ENCODE data around the gene EML2. TPM values are rescaled to one million over a fixed set of nuclear protein-coding genes. Genes with fewer than 3 reads are reported as not detected.

EML2 gene
- total RNA-seq, 1 donor from 2014 or later = 15.1 TPM

DNA sequence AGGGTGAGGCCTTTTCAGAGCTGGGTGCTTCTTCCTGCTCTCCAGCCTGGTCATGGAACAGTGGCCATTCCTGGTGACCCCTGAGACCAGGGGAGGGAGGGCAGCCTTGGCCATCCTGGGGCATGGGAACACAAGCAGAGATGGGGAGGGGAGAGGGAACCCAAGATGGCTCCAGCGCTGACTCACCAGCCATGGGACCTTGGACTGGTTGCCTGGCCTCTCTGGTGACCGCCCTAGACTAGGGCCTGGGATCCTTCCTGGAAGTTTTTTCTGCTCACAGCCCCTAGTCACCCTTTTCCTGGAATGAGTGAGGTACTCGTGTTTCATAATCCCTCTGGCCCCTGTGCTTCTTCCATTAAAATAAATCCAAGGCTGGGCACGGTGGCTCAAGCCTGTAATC is 51.3 kb downstream of the EML2 start:
- peak in 1 of 2 donors; percentile 32 for DNase-seq (ENCODE audit: low read depth in 2 of 2)

DNA sequence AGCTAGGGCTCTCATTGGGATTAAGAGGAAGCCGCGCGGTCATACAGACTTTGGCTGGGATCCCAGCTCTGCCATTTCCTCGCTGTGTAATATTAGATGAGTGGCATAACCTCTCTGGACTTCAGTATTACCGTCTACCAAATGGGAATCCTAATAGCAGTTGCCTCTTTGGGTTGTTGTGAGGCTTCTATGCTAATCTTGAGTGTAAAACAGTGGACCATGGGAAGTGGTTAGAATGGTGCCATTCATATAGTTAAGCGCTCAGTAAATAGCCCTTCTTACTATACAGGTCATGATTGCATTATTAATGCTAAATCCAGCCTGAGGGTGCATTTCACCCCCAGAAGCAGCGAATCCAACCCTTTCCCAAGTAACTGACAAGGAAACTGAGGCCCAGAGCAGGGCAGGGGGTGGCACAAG is 54.0 kb downstream of the EML2 start:
- DNase-seq (ENCODE audit: low read depth in 2 of 2) = no peak

DNA sequence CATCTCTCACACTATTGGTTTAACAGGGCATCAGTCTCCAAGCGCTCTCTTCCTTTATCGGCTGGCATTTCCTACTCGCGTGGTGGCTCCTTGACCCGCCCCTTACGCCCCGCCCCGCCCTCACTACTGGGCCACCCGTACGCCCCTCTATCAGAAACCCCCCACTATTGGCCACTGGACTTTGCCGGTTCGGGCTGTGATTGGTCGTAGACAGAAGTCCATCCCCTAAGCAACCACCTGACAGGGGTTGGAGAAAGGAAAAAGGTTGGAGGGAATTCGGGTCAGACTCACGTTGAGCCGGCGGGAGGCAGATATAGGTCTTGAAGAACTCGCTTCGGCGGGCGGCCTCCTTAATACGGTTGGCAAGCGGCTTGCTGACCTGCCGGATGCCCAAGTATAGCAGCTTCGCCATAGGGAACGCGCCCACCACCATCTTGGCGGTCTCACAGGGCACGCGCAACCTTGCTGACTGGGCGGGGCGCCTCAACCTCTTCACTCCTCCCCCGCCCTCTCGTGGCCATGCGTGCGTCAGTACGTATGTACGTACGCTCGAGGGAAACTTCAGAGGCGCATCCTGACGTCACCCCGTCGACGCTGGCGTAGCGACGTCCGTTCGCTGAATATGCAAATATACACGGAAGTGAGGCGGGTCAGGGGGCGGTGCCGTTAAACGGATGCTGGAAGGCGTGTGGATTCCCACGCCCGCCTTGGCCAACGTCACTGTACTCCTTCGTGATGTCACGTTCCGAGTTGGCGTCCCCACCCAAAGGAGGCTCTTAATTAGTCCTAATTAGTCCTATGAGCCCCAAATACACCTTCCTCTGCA is 54.7 kb downstream of the EML2 start, which contains the start of gene OPA3:
TSS of gene OPA3 (minus strand) at position 471 of the 826 bp plus-strand sequence. CDS start at position 433, 38 bp downstream.
- DNase-seq (ENCODE audit: low read depth in 2 of 2) = peak; percentile 100

- no peak for DNase-seq (ENCODE audit: low read depth in 2 of 2)
These were observed 57.6 kb downstream of the EML2 start for GRCh38 chr19:45581576-45581975.

GRCh38 chr19:45578861-45579260 is 60.3 kb downstream of the EML2 start:
- DNase-seq (ENCODE audit: low read depth in 2 of 2) = no peak

GRCh38 chr19:45577111-45577905 is 61.9 kb downstream of the EML2 start:
- DNase-seq (ENCODE audit: low read depth in 2 of 2) = peak in 1 of 2 donors; percentile 67

GRCh38 chr19:45576682-45577081 is 62.5 kb downstream of the EML2 start:
- no peak for DNase-seq (ENCODE audit: low read depth in 2 of 2)

DNA sequence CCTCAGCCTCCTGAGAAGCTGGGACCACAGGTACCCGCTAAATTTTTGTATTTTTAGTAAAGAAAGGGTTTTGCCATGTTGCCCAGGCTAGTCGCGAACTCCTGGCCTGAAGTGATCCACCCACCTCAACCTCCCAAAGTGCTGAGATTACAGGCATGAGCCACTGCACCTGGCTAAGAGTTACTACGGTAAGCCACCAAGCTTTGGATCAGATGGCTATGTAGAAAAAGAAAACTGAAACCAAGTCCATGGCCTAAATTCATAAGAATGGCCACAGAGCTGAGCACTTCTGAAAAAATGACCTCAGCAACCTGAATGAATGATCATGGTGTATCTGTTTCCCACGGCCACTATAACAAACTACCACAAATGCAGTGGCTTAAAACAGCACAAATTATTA is 64.0 kb downstream of the EML2 start:
- DNase-seq (ENCODE audit: low read depth in 2 of 2) = no peak

- no peak for DNase-seq (ENCODE audit: low read depth in 2 of 2)
These were observed 64.7 kb downstream of the EML2 start for GRCh38 chr19:45574526-45574925.

GRCh38 chr19:45571457-45572220 is 67.6 kb downstream of the EML2 start:
- DNase-seq (ENCODE audit: low read depth in 2 of 2) = no peak

- peak; percentile 52 to 54 for DNase-seq (ENCODE audit: low read depth in 2 of 2)
These were observed 69.4 kb downstream of the EML2 start for GRCh38 chr19:45569619-45570421.

DNA sequence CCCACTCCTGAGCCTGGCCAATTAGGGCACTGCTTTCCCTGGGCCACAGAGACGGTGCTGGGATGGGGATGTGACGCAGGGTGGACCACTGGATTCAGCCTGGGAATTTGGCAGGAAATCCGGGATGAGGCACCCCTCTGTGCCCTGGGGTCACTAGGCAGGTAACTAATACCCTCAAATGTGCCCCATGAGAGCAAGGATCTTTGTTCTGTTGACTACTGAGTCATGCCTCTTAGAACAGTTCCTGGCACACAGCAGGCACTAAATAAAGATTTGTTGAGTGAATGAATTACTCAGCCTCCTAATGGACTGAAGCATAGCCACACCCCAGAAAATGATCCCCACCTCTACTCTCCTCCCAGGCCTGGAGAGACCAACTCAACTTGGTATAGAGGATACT is 70.5 kb downstream of the EML2 start:
- peak in 1 of 2 donors; percentile 79 for DNase-seq (ENCODE audit: low read depth in 2 of 2)

DNA sequence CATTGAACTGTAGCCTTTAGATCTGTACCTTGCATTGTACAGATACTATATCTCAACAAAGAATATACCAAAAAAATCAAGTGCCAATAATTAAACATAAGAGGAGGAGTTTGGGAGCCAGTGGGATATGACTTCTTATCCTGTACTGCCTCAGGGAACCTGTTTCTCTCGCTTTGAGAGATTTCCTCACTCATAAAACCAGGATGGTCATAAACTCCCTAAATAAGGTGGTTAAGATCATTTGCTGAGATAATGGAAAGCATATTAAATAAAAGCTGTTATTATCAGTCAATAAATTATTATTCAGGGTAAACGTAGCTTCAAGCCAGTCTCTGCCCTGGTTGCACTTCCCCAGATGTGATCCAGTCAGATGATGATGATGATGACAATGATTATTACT is 71.6 kb downstream of the EML2 start:
- no peak for DNase-seq (ENCODE audit: low read depth in 2 of 2)

- DNase-seq (ENCODE audit: low read depth in 2 of 2) = no peak
These were observed 74.9 kb downstream of the EML2 start for GRCh38 chr19:45564131-45564780.

DNA sequence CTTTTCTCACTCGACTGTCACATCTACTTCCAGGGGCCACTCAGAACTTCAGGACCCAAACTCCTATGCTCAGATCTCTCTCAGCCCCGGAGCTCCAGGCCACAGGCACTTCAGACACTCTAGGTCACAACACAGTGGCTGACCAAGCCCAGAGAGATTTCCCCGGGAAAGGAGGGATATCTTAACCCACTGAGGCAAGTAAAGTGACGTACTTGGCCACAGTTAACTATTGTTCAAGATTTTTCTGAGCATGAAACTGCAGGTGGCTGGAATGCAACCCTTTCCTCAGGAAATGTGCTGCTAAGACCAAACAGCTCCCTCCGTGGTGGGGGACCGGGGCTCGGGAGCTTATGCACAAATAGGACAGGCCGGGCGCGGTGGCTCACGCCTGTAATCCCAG is 78.5 kb downstream of the EML2 start:
- DNase-seq (ENCODE audit: low read depth in 2 of 2) = peak in 1 of 2 donors; percentile 78

DNA sequence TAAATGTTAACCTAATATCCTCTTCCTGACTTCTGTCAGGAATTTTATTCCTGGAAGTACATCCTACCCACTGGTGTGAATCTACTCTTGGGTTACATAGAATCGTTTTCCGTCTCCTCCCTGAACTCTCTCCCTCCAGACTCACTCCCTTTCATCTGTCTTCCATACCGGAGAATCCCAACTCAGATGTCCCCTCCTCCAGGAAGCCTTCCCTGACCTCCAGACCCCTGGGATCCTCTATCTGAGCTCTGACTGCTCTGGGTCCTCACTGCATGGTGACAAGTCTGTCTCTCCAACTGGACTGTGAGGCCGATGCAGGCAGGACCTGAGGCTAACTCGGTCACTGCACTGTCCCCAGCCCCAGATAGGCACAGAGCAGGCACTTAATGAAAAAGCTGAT is 79.2 kb downstream of the EML2 start:
- no peak for DNase-seq (ENCODE audit: low read depth in 2 of 2)
